ENCODE results near the gene CNOT1. TPM values are rescaled to one million over a fixed set of nuclear protein-coding genes. Genes with fewer than 3 reads are reported as not detected.

Gene CNOT1
- total RNA-seq, 1 experiment from 2014 or later, result 122 TPM

GRCh38 chr16:58518083-58518979 lies 111.3 kb downstream of the CNOT1 start:
- no peak for DNase-seq (ENCODE audit: low read depth)

DNA sequence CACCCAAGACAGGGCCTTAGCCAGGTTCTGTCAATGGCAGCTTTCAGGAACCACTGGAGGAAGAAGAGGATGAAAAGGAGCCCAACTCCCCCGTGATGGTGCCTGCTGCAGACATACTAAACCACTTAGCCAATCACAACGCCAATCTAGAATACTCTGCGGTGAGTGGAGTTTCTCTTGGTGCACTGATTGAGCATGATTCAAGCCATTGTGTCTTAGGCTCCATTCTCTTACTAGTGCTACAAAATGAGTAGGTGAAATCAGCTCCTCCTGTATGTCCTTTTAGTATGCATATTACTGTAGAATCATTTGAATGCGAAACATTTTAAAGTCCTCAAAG lies 112.9 kb downstream of the CNOT1 start:
- DNase-seq (ENCODE audit: low read depth), result no peak

- peak; percentile 27 for DNase-seq (ENCODE audit: low read depth)
Observed at GRCh38 chr16:58515871-58516767, 113.5 kb downstream of the CNOT1 start.

DNA sequence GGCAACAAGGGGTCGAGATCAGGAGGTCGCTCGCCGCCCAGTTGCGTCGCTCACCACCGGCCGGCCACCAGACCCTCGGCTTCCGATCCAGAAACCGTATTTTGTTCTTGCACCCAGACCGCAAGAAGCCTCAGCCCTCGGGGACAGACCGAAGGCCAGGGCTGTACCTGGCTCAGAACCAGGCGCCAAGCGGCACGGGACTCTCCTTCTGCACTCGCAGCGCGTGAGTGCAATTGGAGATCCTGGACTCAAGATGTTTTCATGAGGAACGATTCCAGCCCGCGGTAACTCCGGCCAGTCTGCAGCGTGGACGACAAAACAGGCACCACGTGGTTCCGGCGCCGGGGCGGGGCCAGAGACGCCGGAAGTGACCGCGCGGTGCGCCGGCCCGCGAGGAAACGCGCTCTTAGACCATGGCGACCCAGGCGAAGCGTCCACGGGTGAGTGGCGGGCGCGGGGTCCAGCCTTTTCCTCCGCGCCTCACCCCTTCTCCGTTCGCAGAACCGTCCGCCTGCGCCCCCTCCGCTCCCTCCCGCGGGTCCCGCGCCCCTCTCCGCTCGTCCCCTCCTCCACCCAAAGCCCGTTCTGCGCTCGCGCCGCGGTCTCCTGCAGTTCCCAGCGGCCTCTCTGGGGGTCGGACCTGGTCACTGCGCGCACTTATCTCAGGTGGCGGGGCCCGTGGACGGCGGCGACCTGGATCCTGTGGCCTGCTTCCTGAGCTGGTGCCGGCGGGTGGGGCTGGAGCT lies 114.3 kb downstream of the CNOT1 start, which contains the start of gene SETD6:
Gene SETD6 (plus strand): TSS at position 393 of the 746 bp plus-strand sequence. CDS start 21 bp downstream, at position 414.
- DNase-seq (ENCODE audit: low read depth), result peak; percentile 87

GRCh38 chr16:58513874-58514273 lies 115.8 kb downstream of the CNOT1 start:
- DNase-seq (ENCODE audit: low read depth), result no peak

GRCh38 chr16:58511933-58512815 lies 117.5 kb downstream of the CNOT1 start:
- DNase-seq (ENCODE audit: low read depth), result peak; percentile 60

- DNase-seq (ENCODE audit: low read depth), result no peak
Observed at GRCh38 chr16:58510776-58511628, 118.6 kb downstream of the CNOT1 start.

- DNase-seq (ENCODE audit: low read depth), result no peak
Observed at GRCh38 chr16:58510097-58510775, 119.4 kb downstream of the CNOT1 start.

GRCh38 chr16:58509256-58510096 lies 120.2 kb downstream of the CNOT1 start:
- no peak for DNase-seq (ENCODE audit: low read depth)

DNA sequence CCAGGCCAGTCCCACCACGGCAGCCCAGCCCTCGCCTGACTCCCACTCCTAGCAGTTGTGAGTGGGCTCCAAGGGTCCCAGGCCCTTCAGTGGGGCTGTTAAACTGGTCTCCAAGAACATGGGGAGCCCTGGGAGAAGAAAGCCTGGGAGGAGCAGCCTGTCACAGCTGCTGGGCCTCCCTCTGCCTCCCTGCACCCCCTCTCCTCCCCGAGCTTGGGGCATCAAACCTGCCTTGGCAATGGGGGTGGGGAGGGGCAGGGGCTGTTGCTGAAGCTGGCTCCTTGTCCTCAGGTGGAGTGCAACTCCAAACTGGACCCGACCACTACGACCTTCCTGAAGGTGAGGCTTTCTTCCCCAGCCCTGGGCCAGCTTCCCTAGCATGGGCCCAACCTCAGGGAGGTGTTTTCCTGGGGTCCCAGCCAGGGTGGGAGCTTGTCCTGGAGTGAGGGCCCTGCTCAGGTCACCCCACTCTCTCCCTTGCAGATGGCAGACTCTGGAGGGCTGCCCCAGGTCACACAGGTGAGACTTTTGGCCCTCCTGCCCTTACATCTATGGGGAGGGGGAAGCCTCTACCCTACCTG lies 120.9 kb downstream of the CNOT1 start:
- no peak for DNase-seq (ENCODE audit: low read depth)

GRCh38 chr16:58507963-58508670 lies 121.5 kb downstream of the CNOT1 start:
- DNase-seq (ENCODE audit: low read depth), result no peak

- DNase-seq (ENCODE audit: low read depth), result no peak
Observed at GRCh38 chr16:58507195-58507962, 122.2 kb downstream of the CNOT1 start.

DNA sequence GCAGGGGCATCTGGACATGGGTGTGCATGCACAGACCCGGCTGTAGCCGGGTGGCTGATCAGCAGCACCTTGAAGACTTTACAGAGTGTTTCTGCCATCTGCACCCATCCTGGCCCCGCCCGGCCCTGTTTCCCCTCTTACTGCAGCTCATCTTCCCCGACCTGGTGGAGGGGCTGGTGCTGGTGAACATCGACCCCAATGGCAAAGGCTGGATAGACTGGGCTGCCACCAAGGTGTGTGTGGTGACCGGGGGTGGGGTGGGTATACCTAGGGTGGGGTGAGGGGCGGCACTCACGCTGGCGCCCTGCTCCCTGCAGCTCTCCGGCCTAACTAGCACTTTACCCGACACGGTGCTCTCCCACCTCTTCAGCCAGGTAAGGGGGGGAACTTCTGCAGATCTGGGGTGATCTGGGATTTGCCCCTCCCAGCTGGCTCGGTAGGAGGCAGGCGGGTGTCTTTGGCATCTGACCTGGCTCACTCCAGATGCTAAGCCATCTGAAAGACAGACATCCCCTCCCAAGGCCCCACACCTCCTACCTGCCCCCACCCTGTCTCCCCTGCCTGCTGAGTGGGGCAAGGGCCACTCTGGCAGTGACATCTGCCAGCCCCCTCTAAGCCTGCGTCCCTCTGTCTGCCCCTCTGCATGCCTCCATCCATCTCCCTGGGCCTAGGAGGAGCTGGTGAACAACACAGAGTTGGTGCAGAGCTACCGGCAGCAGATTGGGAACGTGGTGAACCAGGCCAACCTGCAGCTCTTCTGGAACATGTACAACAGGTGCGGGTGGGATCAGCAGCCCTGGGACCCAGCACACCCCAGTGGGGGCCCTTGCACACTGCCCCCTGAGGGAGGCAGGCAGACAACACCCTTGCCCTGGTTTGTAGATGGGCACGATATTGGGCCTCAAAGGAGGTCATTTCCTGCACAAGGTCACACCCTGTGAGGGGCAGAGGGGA lies 123.1 kb downstream of the CNOT1 start:
- no peak for DNase-seq (ENCODE audit: low read depth)

GRCh38 chr16:58503863-58504688 lies 125.5 kb downstream of the CNOT1 start:
- no peak for DNase-seq (ENCODE audit: low read depth)
